Karpas-422 (cell line): ENCODE measurements around the gene CHST11. TPM values are rescaled to one million over a fixed set of nuclear protein-coding genes. Genes with fewer than 3 reads are reported as not detected.

Experiments
- DNase-seq: peaks from one replicate; pipeline ENCODE4 v3.0.0-alpha.2; 2015
- H2AFZ ChIP-seq: fragments of 200-600 bp; sonication (generic); 2 replicates; pipeline ENCODE4 v1.6.1; 2014; ENCODE audit warnings: antibody characterized with exemption, low read length, mixed read lengths
- H3K27ac ChIP-seq: fragments of 200-600 bp; sonication (generic); 2 replicates; pipeline ENCODE4 v1.5.1; 2014; ENCODE audit warnings: mild to moderate bottlenecking, low read length, moderate library complexity
- H3K27me3 ChIP-seq: fragments of 200-600 bp; sonication (generic); 2 replicates; pipeline ENCODE4 v1.6.1; 2014; ENCODE audit warnings: low read length, mixed read lengths
- H3K36me3 ChIP-seq: fragments of 200-600 bp; sonication (generic); 2 replicates; pipeline ENCODE4 v1.6.1; 2014; ENCODE audit warnings: low read length, mixed read lengths; ENCODE audit not compliant: insufficient read depth
- H3K4me1 ChIP-seq: fragments of 200-600 bp; sonication (generic); 2 replicates; pipeline ENCODE4 v1.6.1; 2014; ENCODE audit warnings: mild to moderate bottlenecking, low read length, mixed read lengths
- H3K4me2 ChIP-seq: fragments of 200-600 bp; sonication (generic); 2 replicates; pipeline ENCODE4 v1.6.1; 2014; ENCODE audit warnings: low read length, low read depth, mild to moderate bottlenecking; ENCODE audit not compliant: poor library complexity, severe bottlenecking
- H3K4me3 ChIP-seq: fragments of 200-600 bp; sonication (generic); 2 replicates; pipeline ENCODE4 v1.5.1; 2014; ENCODE audit warnings: mild to moderate bottlenecking, antibody characterized with exemption, low read length, mixed read lengths
- H3K79me2 ChIP-seq: fragments of 200-600 bp; sonication (generic); 2 replicates; pipeline ENCODE4 v1.6.1; 2014; ENCODE audit warnings: mild to moderate bottlenecking, low read length, mixed read lengths
- H3K9ac ChIP-seq: fragments of 200-600 bp; sonication (generic); 2 replicates; pipeline ENCODE4 v1.6.0; 2014; ENCODE audit warnings: low read length
- H3K9me2 ChIP-seq: fragments of 200-600 bp; sonication (generic), shearing (Covaris generic); replicated peaks from 2 replicates; pipeline ENCODE4 v1.6.0; 2014; ENCODE audit warnings: mild to moderate bottlenecking, low read length, moderate library complexity; ENCODE audit not compliant: insufficient read depth
- H3K9me3 ChIP-seq: fragments of 300-700, 200-600 bp; sonication (generic); 2 replicates; pipeline ENCODE4 v1.6.1; 2014; ENCODE audit warnings: low read length, mixed read lengths
- H4K20me1 ChIP-seq: fragments of 200-600 bp; sonication (generic); 2 replicates; pipeline ENCODE4 v1.6.1; 2014; ENCODE audit warnings: mild to moderate bottlenecking, antibody characterized with exemption, low read length, low read depth; ENCODE audit not compliant: insufficient read depth
- total RNA-seq: library from RNA; depleted of rRNA; stranded (reverse); fragments of >200 nt; shearing (Covaris generic); gene quantifications from 2 replicates; pipeline ENCODE4 v1.2.3, GENCODE V29; 2014; ENCODE audit warnings: low replicate concordance

The CHST11 gene
- total RNA-seq, 1 experiment from 2014 or later = not detected

GRCh38 chr12:104450700-104451099 lies 6.0 kb upstream of the CHST11 start:
- Histone ChIP-seq H3K9me2 (no peaks in the 10 kb centered on the region), H3K27me3 (no peaks in the 10 kb centered on the region), H3K4me2 (no peak overlapping the region), H3K36me3 (no peaks in the 10 kb centered on the region), H3K9ac (no peak overlapping the region), H3K27ac (no peak overlapping the region), H4K20me1 (no peaks in the 10 kb centered on the region), H2AFZ (no peak overlapping the region), H3K4me1 (peaks cover 4% of the 10 kb centered on the region), H3K79me2 (no peaks in the 10 kb centered on the region), H3K9me3 (peaks cover 6% of the 10 kb centered on the region; the same call in 1 of the 2 replicates), H3K4me3 (no peak overlapping the region)
- no peak for DNase-seq

GRCh38 chr12:104452087-104452486 lies 4.7 kb upstream of the CHST11 start:
- no peak for DNase-seq
- H4K20me1 ChIP-seq = no peaks in the 10 kb centered on the region
- no peak overlapping the region for H3K4me2 ChIP-seq
- no peak overlapping the region for H3K27ac ChIP-seq
- H3K9me3 ChIP-seq = peaks cover 6% of the 10 kb centered on the region; the same call in 1 of the 2 replicates
- H2AFZ ChIP-seq = no peak overlapping the region
- H3K9me2 ChIP-seq = no peaks in the 10 kb centered on the region
- H3K36me3 ChIP-seq = no peaks in the 10 kb centered on the region
- no peaks in the 10 kb centered on the region for H3K27me3 ChIP-seq
- H3K9ac ChIP-seq = no peak overlapping the region
- H3K4me1 ChIP-seq = peaks cover 4% of the 10 kb centered on the region
- no peaks in the 10 kb centered on the region for H3K79me2 ChIP-seq
- no peak overlapping the region for H3K4me3 ChIP-seq

GRCh38 chr12:104453133-104453532 lies 3.6 kb upstream of the CHST11 start:
- Histone ChIP-seq H3K9me3 (peaks cover 6% of the 10 kb centered on the region; the same call in 1 of the 2 replicates), H3K9ac (no peak overlapping the region), H3K79me2 (no peaks in the 10 kb centered on the region), H3K9me2 (no peaks in the 10 kb centered on the region), H3K4me1 (peaks cover 9% of the 10 kb centered on the region), H3K36me3 (no peaks in the 10 kb centered on the region), H3K4me2 (no peak overlapping the region), H4K20me1 (no peaks in the 10 kb centered on the region), H3K27ac (no peak overlapping the region), H3K27me3 (no peaks in the 10 kb centered on the region), H2AFZ (no peak overlapping the region), H3K4me3 (no peak overlapping the region)
- no peak for DNase-seq

- peaks cover 6% of the 10 kb centered on the region; the same call in 1 of the 2 replicates for H3K9me3 ChIP-seq
- H3K4me1 ChIP-seq = peaks cover 9% of the 10 kb centered on the region
- H3K4me3 ChIP-seq = no peak overlapping the region
- H3K79me2 ChIP-seq = no peaks in the 10 kb centered on the region
- H4K20me1 ChIP-seq = no peaks in the 10 kb centered on the region
- H3K9me2 ChIP-seq = no peaks in the 10 kb centered on the region
- H3K4me2 ChIP-seq = no peak overlapping the region
- H3K27me3 ChIP-seq = no peaks in the 10 kb centered on the region
- H3K9ac ChIP-seq = no peak overlapping the region
- no peak for DNase-seq
- H3K36me3 ChIP-seq = no peaks in the 10 kb centered on the region
- no peak overlapping the region for H2AFZ ChIP-seq
- no peak overlapping the region for H3K27ac ChIP-seq
Observed at GRCh38 chr12:104454997-104455396, 1.8 kb upstream of the CHST11 start.

GRCh38 chr12:104455578-104456416 lies 951 bp upstream of the CHST11 start:
- H3K27me3 ChIP-seq = no peaks in the 10 kb centered on the region
- no peak for DNase-seq
- H3K4me2 ChIP-seq = peak overlapping the region; percentile 69
- no peak overlapping the region for H3K27ac ChIP-seq
- no peaks in the 10 kb centered on the region for H3K36me3 ChIP-seq
- no peak overlapping the region for H3K9ac ChIP-seq
- H3K9me2 ChIP-seq = no peaks in the 10 kb centered on the region
- peaks cover under 1% of the 10 kb centered on the region; the same call in 1 of the 2 replicates for H3K9me3 ChIP-seq
- H4K20me1 ChIP-seq = no peaks in the 10 kb centered on the region
- no peak overlapping the region for H2AFZ ChIP-seq
- H3K79me2 ChIP-seq = no peaks in the 10 kb centered on the region
- H3K4me3 ChIP-seq = peak overlapping the region; percentile 57; the same call in 1 of the 2 replicates
- H3K4me1 ChIP-seq = peaks cover 9% of the 10 kb centered on the region

- no peaks in the 10 kb centered on the region for H3K36me3 ChIP-seq
- H4K20me1 ChIP-seq = no peaks in the 10 kb centered on the region
- H3K79me2 ChIP-seq = no peaks in the 10 kb centered on the region
- peaks cover 9% of the 10 kb centered on the region for H3K4me1 ChIP-seq
- H3K27me3 ChIP-seq = no peaks in the 10 kb centered on the region
- peak overlapping the region; percentile 57; the same call in 1 of the 2 replicates for H3K4me3 ChIP-seq
- no peaks in the 10 kb centered on the region for H3K9me2 ChIP-seq
- no peak overlapping the region for H3K27ac ChIP-seq
- H3K9me3 ChIP-seq = no peaks in the 10 kb centered on the region
- DNase-seq = no peak
- 0 out of 2 replicates have a peak overlapping the region, but pooled peaks have one; percentile 30 for H3K9ac ChIP-seq
- peak overlapping the region; percentile 69 for H3K4me2 ChIP-seq
- no peak overlapping the region for H2AFZ ChIP-seq
Observed at GRCh38 chr12:104456950-104457745, 400 bp downstream of the CHST11 start.

- Histone ChIP-seq H3K9me3 (no peaks in the 10 kb centered on the region), H3K4me1 (peaks cover 9% of the 10 kb centered on the region), H3K27me3 (no peaks in the 10 kb centered on the region), H3K9me2 (no peaks in the 10 kb centered on the region), H3K4me2 (peak overlapping the region; percentile 69), H3K27ac (no peak overlapping the region), H3K79me2 (no peaks in the 10 kb centered on the region), H3K4me3 (peak overlapping the region; percentile 57; the same call in 1 of the 2 replicates), H4K20me1 (no peaks in the 10 kb centered on the region), H2AFZ (no peak overlapping the region), H3K36me3 (no peaks in the 10 kb centered on the region), H3K9ac (no peak overlapping the region)
- no peak for DNase-seq
Observed at GRCh38 chr12:104457746-104458693, 1.3 kb downstream of the CHST11 start.
